NCI-H2227 (cell line): ENCODE measurements around the gene COQ10A.

Experiments used
- DNase-seq: peaks from one replicate; lab custom pipeline; 2025; ENCODE audit not compliant: unreplicated experiment; lab: John Stamatoyannopoulos, UW

COQ10A gene

DNA sequence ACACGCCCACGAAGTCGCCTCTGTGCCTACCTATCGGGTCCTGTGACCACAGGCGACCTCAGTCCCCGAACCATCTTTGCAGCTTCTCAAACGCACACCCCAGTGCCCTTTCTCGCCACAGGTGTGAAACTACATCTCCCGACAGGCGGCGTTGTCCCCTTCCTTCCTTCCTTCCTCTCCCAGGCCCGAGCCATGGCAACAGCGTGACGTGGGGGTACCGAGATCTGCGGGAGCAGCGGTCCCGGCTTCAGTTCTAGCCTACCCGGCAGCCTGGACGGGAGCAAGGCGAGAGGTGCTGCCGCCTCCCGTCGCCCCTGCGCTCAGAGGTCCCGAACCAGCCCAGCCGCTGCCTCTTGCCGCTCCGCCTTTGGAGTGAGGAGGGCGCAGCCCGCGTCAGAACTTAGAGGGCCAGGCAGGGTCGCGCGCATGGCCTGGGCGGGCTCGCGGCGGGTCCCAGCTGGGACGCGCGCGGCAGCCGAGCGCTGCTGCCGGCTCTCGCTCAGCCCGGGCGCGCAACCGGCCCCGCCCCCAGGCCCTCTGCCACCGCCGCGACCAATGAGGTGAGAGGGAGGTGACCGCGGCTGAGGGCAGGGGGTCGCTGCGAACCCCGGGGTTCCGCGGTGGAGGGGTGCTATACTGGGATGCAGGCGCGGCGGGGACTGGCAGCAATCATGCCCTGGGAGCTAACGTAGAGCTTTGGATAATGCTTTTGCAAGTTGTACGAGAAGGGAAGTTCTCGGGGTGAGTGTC, at the start of gene COQ10A:
COQ10A (plus strand) TSS at position 250 of the 750 bp plus-strand sequence; CDS start at position 427, 177 bp downstream.
- peak; percentile 88 for DNase-seq

GRCh38 chr12:56219840-56220239, 46.9 kb upstream of the COQ10A start:
- DNase-seq: no peak

- DNase-seq: no peak
These were observed 46.0 kb upstream of the COQ10A start for GRCh38 chr12:56220611-56221231.

- peak; percentile 34 for DNase-seq
These were observed 45.4 kb upstream of the COQ10A start for GRCh38 chr12:56221232-56221756.

- DNase-seq: peak; percentile 94
These were observed 44.8 kb upstream of the COQ10A start, which contains the start of gene RNF41 for GRCh38 chr12:56221757-56222530. TSS of gene RNF41 (minus strand) at chr12:56221922. CDS start at chr12:56214047, 7,875 bp downstream.

- DNase-seq: no peak
These were observed 44.2 kb upstream of the COQ10A start for GRCh38 chr12:56222531-56222895.

- no peak for DNase-seq
These were observed 43.1 kb upstream of the COQ10A start for GRCh38 chr12:56223571-56224101.

- DNase-seq: peak; percentile 96
These were observed 42.5 kb upstream of the COQ10A start, which contains the start of gene NABP2 for GRCh38 chr12:56224102-56224701. TSS of gene NABP2 (plus strand) at chr12:56224342. CDS start at chr12:56224857, 515 bp downstream.

- DNase-seq: no peak
These were observed 41.8 kb upstream of the COQ10A start for GRCh38 chr12:56224954-56225353.

- no peak for DNase-seq
These were observed 37.7 kb upstream of the COQ10A start for GRCh38 chr12:56229082-56229481.

DNA sequence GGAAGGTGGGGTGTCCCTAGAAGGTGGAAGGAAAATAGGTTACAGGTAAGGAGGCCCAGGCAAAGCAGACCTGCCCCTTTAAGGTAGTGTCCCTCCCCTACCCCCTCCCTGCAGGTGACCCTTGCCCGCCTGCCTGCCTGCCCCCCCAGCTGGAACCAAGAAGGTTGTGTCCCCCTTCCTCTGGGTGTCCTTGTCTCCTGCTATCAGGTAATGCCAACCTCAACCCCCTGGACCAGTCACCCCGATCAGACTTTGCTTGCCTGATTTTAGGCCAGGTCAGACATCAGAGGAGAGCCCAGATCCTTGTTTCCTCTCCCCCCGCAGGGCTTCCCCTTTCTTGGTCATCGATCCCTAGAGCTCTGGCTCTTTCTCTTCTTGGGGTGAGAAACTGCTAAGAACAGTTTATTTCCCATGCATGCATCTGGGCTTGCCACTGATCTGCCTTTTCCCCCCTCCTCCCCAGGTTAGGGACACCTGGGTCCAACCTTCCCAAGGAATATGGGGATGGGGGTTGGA, 36.8 kb upstream of the COQ10A start, which contains the start of gene SLC39A5:
SLC39A5 (plus strand) TSS at position 136 of the 516 bp plus-strand sequence. CDS start 1,224 bp downstream, outside the sequence.
- DNase-seq: no peak

DNA sequence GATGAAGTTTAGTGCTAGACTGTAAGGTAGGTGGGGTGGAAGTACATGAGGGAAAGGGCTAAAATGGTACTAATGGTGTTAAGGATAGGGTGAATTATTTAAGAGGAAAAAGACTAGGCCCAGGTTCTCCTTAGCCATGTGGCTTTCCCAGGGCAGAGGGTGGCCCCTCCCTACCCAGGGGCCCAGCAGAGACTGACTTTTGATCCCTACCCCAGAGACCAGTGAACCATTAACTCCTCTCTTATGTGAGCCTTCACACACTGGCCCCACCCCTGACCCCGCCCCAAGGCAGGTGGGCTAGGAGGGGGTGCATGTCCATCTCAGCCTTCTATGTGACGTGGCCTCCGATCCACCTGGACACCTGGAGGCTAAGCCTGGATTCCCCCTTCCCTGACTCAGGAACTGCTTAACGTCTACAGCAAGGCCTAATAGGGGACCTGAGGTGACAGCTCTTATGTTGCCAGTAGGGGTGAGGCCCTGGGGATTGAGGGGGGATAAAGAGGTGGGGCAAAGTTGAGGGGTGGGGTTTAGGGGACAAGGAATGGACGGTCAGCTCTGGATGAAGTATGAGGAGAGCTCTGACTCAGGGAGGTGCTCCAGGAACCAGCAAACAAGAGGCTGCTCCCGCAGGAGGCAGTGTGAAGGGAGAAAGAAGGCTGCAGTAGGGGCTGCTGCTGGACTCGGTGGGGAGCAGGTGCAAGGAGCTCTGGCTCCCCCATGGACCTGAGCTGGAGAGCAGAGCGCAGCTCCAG, 36.1 kb upstream of the COQ10A start:
- no peak for DNase-seq

DNA sequence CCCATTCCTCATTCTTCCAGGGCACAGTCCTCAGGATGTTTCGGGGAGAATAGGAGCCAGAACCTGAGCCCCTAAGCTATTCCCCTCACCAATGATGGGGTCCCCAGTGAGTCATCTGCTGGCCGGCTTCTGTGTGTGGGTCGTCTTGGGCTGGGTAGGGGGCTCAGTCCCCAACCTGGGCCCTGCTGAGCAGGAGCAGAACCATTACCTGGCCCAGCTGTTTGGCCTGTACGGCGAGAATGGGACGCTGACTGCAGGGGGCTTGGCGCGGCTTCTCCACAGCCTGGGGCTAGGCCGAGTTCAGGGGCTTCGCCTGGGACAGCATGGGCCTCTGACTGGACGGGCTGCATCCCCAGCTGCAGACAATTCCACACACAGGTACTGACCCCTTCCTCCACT, 35.6 kb upstream of the COQ10A start:
- DNase-seq: no peak

DNA sequence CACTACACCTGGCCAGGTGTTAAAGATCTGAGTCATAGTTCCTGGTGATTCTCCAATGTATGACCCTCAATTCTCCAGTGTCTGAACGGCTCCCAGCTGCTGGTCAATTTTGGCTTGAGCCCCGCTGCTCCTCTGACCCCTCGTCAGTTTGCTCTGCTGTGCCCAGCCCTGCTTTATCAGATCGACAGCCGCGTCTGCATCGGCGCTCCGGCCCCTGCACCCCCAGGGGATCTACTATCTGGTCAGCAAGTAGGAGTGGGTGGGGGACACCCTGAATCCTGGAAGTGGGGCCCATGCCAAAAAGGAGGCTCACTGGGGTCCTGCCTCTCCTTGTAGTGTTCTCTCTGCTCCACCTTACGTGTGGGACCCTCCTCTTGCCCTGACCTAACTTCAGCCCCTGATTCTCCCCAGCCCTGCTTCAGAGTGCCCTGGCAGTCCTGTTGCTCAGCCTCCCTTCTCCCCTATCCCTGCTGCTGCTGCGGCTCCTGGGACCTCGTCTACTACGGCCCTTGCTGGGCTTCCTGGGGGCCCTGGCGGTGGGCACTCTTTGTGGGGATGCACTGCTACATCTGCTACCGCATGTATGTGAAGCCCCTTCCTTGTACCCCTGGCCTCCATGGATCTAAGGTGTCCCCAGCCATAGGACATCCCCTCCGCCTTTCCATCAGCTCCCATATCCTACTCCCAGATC, 31.9 kb upstream of the COQ10A start:
- no peak for DNase-seq

DNA sequence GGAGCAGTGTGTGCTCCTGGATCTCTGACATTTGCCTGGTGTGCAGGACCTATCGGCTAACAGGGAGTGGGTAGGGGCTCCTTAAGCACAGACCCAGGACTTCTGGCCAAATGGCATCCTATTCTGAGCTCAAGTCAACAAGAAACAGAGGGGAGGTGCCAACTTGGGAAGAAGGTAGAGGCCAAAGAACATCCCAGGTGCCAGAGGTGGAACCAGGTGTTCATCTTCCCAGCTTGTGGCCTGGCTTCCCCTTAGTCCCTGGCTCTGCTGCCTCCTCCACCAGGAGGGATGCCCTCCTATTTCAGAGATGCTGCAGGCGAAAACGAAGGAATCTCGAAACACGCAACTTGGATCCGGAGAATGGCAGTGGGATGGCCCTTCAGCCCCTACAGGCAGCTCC, 30.7 kb upstream of the COQ10A start:
- no peak for DNase-seq

GRCh38 chr12:56236985-56237384, 29.8 kb upstream of the COQ10A start:
- DNase-seq: no peak

DNA sequence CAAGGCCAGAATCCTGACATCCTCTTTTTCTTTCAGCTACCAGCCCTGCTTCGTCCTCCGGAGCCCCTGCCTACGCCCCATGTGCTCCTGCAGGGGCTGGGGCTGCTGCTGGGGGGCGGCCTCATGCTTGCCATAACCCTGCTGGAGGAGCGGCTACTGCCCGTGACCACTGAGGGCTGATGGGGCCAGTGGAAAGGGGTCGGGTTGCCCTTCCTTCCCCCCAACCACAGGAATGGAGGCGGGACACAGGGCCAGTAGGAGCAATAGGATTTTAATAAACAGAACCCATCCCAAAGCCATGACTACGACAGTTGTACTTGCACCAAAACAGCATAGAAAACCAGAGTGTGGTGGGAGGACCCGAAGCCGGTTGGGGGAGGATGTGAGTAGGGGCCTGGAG, 29.2 kb upstream of the COQ10A start:
- no peak for DNase-seq

- no peak for DNase-seq
These were observed 25.1 kb upstream of the COQ10A start for GRCh38 chr12:56241424-56242303.
